ENCODE measurements around the gene SLC35E2B. TPM values are rescaled to one million over a fixed set of nuclear protein-coding genes. Genes with fewer than 3 reads are reported as not detected.

SLC35E2B gene
- total and polyA plus RNA-seq, 2 of the 8 experiments (the other 6 are each of a cell fraction or from before 2014, with no cell fraction given) = 25.9 to 46.7 TPM

- TF ChIP-seq CHD7 (IDR thresholded peaks at IDR 0.05; ENCODE audit: insufficient replicate concordance, low read length) (no peak), KDM5A (IDR thresholded peaks at IDR 0.05; ENCODE audit: low read length) (no peak), CBX5 (IDR thresholded peaks at IDR 0.05; ENCODE audit: low read depth, low read length) (no peak), KDM1A (IDR thresholded peaks at IDR 0.05; ENCODE audit: borderline replicate concordance, low read length) (no peak), JUND (IDR thresholded peaks at IDR 0.05; ENCODE audit: low read length) (no peak), CTCF (IDR thresholded peaks at IDR 0.05; ENCODE audit: control extremely low read depth in 1 of 3, insufficient read depth in 1 of 3, low read depth in 1 of 3, low read length in 3 of 3) (no peak), SAP30 (IDR thresholded peaks at IDR 0.05; ENCODE audit: insufficient read depth, insufficient replicate concordance, low read length) (no peak)
Measured at GRCh38 chr1:1617925-1618324, 74.7 kb downstream of the SLC35E2B start (continued).

All from H1 (cell line).